Transverse colon (tissue), 4 donors: Measurements from ENCODE around the gene EHBP1L1. TPM values are rescaled to one million over a fixed set of nuclear protein-coding genes. Genes with fewer than 3 reads are reported as not detected.
"Not testable (repeated sequence)": the region's sequence is repeated elsewhere in the genome, so short reads cannot be mapped to it uniquely, and the experiment has no call there.

Experiments used
- DNase-seq: peaks from one replicate; pipeline ENCODE4 v3.0.0-alpha.2; 2019
- H3K27ac ChIP-seq, 4 donors: fragments of 200-600 bp; sonication (generic); 2 replicates each; pipeline ENCODE4 v1.5.1; 2016 to 2018; ENCODE audit warnings: inconsistent platforms in 4 of 4
- H3K27me3 ChIP-seq: fragments of 200-600 bp; sonication (generic); 2 replicates; pipeline ENCODE4 v1.5.1; 2017; ENCODE audit warnings: inconsistent platforms
- H3K36me3 ChIP-seq, 4 donors: fragments of 200-600 bp; sonication (generic); 2 replicates each; pipeline ENCODE4 v1.5.1; 2017 to 2019; ENCODE audit warnings: inconsistent platforms in 4 of 4
- H3K4me1 ChIP-seq, 4 donors: fragments of 200-600 bp; sonication (generic); 2 replicates each; pipeline ENCODE4 v1.5.1; 2017 to 2020; ENCODE audit warnings: inconsistent platforms in 4 of 4
- H3K4me3 ChIP-seq, 4 donors: fragments of 200-600 bp; sonication (generic); 1 replicate in 1 of 4; 2 replicates in 3 of 4; pipeline versions ENCODE4 v1.5.1 to v1.6.1; 2017 to 2019; ENCODE audit warnings: inconsistent platforms in 4 of 4
- H3K9me3 ChIP-seq, 2 donors: fragments of 200-600 bp; sonication (generic); 2 replicates each; pipeline ENCODE4 v1.5.1; 2017 to 2019; ENCODE audit warnings: inconsistent platforms in 2 of 2
- CTCF ChIP-seq, 5 experiments: fragments of 200-600 bp in 3 of 5; fragments of 450-650 bp in 2 of 5; sonication (generic) in 3 of 5; IDR thresholded peaks; 1 replicate in 2 of 5; 2 replicates in 3 of 5; pipeline ENCODE4 v1.5.1; 2016 to 2017; ENCODE audit warnings: antibody characterized with exemption in 5 of 5, inconsistent platforms in 3 of 5, mild to moderate bottlenecking in 2 of 5, moderate library complexity in 1 of 5
- EP300 ChIP-seq: sonication (generic); formaldehyde crosslinking; IDR thresholded peaks from one replicate; pipeline ENCODE4 v1.6.1; 2017; ENCODE audit warnings: antibody characterized with exemption, low read depth
- POLR2A ChIP-seq: fragments of 450-650 bp; IDR thresholded peaks from one replicate; pipeline ENCODE4 v1.6.1; 2016; ENCODE audit warnings: antibody characterized with exemption, mild to moderate bottlenecking, moderate library complexity
- POLR2AphosphoS5 ChIP-seq, 3 donors: sonication (generic); formaldehyde crosslinking; IDR thresholded peaks; one replicate each; pipeline ENCODE4 v1.6.1; 2016; ENCODE audit warnings: antibody characterized with exemption in 3 of 3
- WGBS, 2 donors: methylation state at CpG; one replicate each; pipeline ENCODE4 v1.1.5; 2018; ENCODE audit warnings: low coverage in 1 of 2; 5-methylcytosine and 5-hydroxymethylcytosine counted together
- in situ Hi-C, 4 donors: fragments of 200-750 bp; cut with MboI; loops; one replicate each; pipeline versions ENCODE4 v1.15.0 to v1.15.1; 2017; ENCODE audit warnings: low sequenced_read_pairs in 3 of 4, low pct_ligation_motif_present in 1 of 4, low pct_unique_long_range_greater_than_20kb in 1 of 4
- intact Hi-C: fragments of 100-400 bp; cut with DNase I; formaldehyde crosslinking; loops from one replicate; pipeline ENCODE4 v1.15.1; 2023; ENCODE audit warnings: low total_unique reads
- total RNA-seq, 4 donors: library from RNA; depleted of rRNA; stranded (reverse); fragments of >200 nt; gene quantifications; one replicate each; pipeline ENCODE4 v1.1.0, GENCODE V29; 2016

Gene EHBP1L1
- total RNA-seq, 4 donors from 2014 or later: 90.2 to 215 (median 106) TPM

- H3K9me3 ChIP-seq: no peaks in the 10 kb centered on the region
- in situ Hi-C loops: no loop called here
- no peak overlapping the region for H3K4me3 ChIP-seq
- H3K36me3 ChIP-seq: no peaks in the 10 kb centered on the region
- TF ChIP-seq EP300: no peak
- TF ChIP-seq POLR2AphosphoS5 (IDR thresholded peaks at IDR 0.05): no peak
- no peak for TF ChIP-seq POLR2A
- no peak for TF ChIP-seq CTCF (IDR thresholded peaks at IDR 0.05)
- no peak for DNase-seq
- intact Hi-C loops: no loop called here
- no peaks in the 10 kb centered on the region for H3K27me3 ChIP-seq
- peaks cover 25 to 44% (median 28%) of the 10 kb centered on the region in 4 donors for H3K4me1 ChIP-seq
- H3K27ac ChIP-seq: no peak overlapping the region
- 87 to 98% methylated on average over 3 to 4 of the region's 4 CpGs for WGBS, 2 donors
Observed at GRCh38 chr11:65563601-65564000, 12.3 kb upstream of the EHBP1L1 start.

GRCh38 chr11:65564879-65565559, 10.8 kb upstream of the EHBP1L1 start:
- in situ Hi-C loops, H3K36me3 ChIP-seq, DNase-seq, H3K27me3 ChIP-seq, intact Hi-C loops, H3K4me3 ChIP-seq, H3K9me3 ChIP-seq: not testable (repeated sequence)
- Histone ChIP-seq H3K27ac (peak overlapping the region; percentile 19 to 60 (median 44)), H3K4me1 (peaks cover 21 to 40% (median 24%) of the 10 kb centered on the region in 4 donors)
- WGBS, 2 donors: 87 to 89% methylated on average over 4 to 12 of the region's 12 CpGs

- H3K27ac ChIP-seq: peak overlapping the region; percentile 19 to 60 (median 44)
- WGBS, 2 donors: 44 to 73% methylated on average over 1 to 7 of the region's 7 CpGs
Observed at GRCh38 chr11:65565624-65566453, 10.0 kb upstream of the EHBP1L1 start.

GRCh38 chr11:65569164-65569972, 6.5 kb upstream of the EHBP1L1 start:
- in situ Hi-C loops: no loop called here
- 3 to 20% methylated on average over 8 to 28 of the region's 28 CpGs for WGBS, 2 donors
- intact Hi-C loops: no loop called here

More at GRCh38 chr11:65565624-65566453, 10.0 kb upstream of the EHBP1L1 start:
- TF ChIP-seq EP300: no peak
- TF ChIP-seq CTCF (IDR thresholded peaks at IDR 0.05): no peak
- TF ChIP-seq POLR2AphosphoS5 (IDR thresholded peaks at IDR 0.05): no peak
- no peak for TF ChIP-seq POLR2A
- intact Hi-C loops (no loop called here), in situ Hi-C loops (no loop called here)
- DNase-seq: no peak
- Histone ChIP-seq H3K4me3 (no peak overlapping the region), H3K4me1 (peaks cover 14 to 34% (median 17%) of the 10 kb centered on the region in 4 donors), H3K9me3 (no peaks in the 10 kb centered on the region), H3K27me3 (no peaks in the 10 kb centered on the region), H3K36me3 (no peaks in the 10 kb centered on the region)

More at GRCh38 chr11:65569164-65569972, 6.5 kb upstream of the EHBP1L1 start:
- H3K9me3 ChIP-seq: no peaks in the 10 kb centered on the region
- H3K4me1 ChIP-seq: peaks cover 29 to 55% (median 41%) of the 10 kb centered on the region in 4 donors
- no peaks in the 10 kb centered on the region for H3K36me3 ChIP-seq
- peak overlapping the region; percentile 37 to 72 (median 58) for H3K4me3 ChIP-seq
- H3K27ac ChIP-seq: peak overlapping the region; percentile 96 to 98 (median 96)
- TF ChIP-seq POLR2AphosphoS5 (IDR thresholded peaks at IDR 0.05) (no peak), POLR2A (no peak), CTCF (IDR thresholded peaks at IDR 0.05) (no peak), EP300 (no peak)
- H3K27me3 ChIP-seq: no peaks in the 10 kb centered on the region
- DNase-seq: no peak
